ENCODE results near the gene LGALS7B. TPM values are rescaled to one million over a fixed set of nuclear protein-coding genes. Genes with fewer than 3 reads are reported as not detected.

LGALS7B gene
- total and polyA plus RNA-seq, 2 of the 4 experiments (the other 2 are of a cell fraction), result not detected

GRCh38 chr19:38831142-38831605, 42.2 kb downstream of the LGALS7B start (continued):
- TF ChIP-seq MAFK (IDR thresholded peaks at IDR 0.05; ENCODE audit: low read depth, low read length), result peak; percentile 5; the same call in 1 of the 2 replicates

- Histone ChIP-seq H4K20me1 (ENCODE audit: insufficient read depth, low read length) (peaks cover 25% of the 10 kb centered on the region), H3K14ac (replicated peaks; ENCODE audit: low read depth, low read length) (no peak overlapping the region), H3K18ac (ENCODE audit: low read depth, low read length) (no peak overlapping the region), H3K27me3 (ENCODE audit: control insufficient read depth, insufficient read depth, low read length) (no peaks in the 10 kb centered on the region), H3K56ac (ENCODE audit: extremely low read depth, insufficient read depth, low read length) (no peak overlapping the region), H3K9me3 (ENCODE audit: control insufficient read depth, insufficient read depth, low read length) (no peaks in the 10 kb centered on the region), H4K5ac (ENCODE audit: low read depth, low read length) (no peak overlapping the region), H3K9ac (ENCODE audit: low read depth, low read length) (no peak overlapping the region), H2AFZ (replicated peaks; ENCODE audit: low read length, poor library complexity) (no peak overlapping the region), H3K27ac (ENCODE audit: insufficient read depth, low read length) (no peak overlapping the region), H2BK5ac (ENCODE audit: low read depth, low read length, poor library complexity, severe bottlenecking) (no peak overlapping the region), H3K4me3 (ENCODE audit: insufficient read depth, low read depth, low read length) (no peak overlapping the region), H2AK5ac (ENCODE audit: low read depth, low read length) (no peak overlapping the region), H3K79me1 (ENCODE audit: low read depth in 1 of 2, low read length in 2 of 2) (peaks cover 11 to 48% of the 10 kb centered on the region in 2 experiments; a peak in 3 of 4 replicates), H4K91ac (ENCODE audit: insufficient read depth, low read depth, low read length) (no peak overlapping the region), H3K4ac (ENCODE audit: low read depth, low read length) (no peak overlapping the region), H3K4me1 (ENCODE audit: control insufficient read depth, insufficient read depth, low read length) (peaks cover 23% of the 10 kb centered on the region), H2BK15ac (ENCODE audit: low read depth, low read length) (no peak overlapping the region), H3K23ac (ENCODE audit: low read depth, low read length) (no peak overlapping the region), H3K4me2 (ENCODE audit: low read depth, low read length) (no peak overlapping the region), H4K8ac (ENCODE audit: low read depth in 2 of 2, low read length in 2 of 2) (no peak overlapping the region), H2BK120ac (ENCODE audit: low read depth, low read length) (no peak overlapping the region), H2BK20ac (ENCODE audit: low read depth, low read length) (no peak overlapping the region), H3K36me3 (ENCODE audit: control insufficient read depth, insufficient read depth, low read length) (peaks cover 23% of the 10 kb centered on the region), H2AK9ac (replicated peaks; ENCODE audit: low read depth, low read length, poor library complexity) (no peak overlapping the region), H3K9me1 (ENCODE audit: insufficient read depth, low read length) (peaks cover 3% of the 10 kb centered on the region; the same call in 1 of the 2 replicates)
- DNase-seq (no peak), ATAC-seq (ENCODE audit: low read depth) (no peak)
- no TSS peak for BruUV-seq (replicated peaks)
- WGBS, 2 experiments (ENCODE audit: extremely low coverage in 2 of 2, insufficient read length in 1 of 2), result no CpG with 5 or more reads among the region's 7 CpGs
- TF ChIP-seq RAD21 (IDR thresholded peaks at IDR 0.05; ENCODE audit: low read length) (no peak), NFE2L2 (IDR thresholded peaks at IDR 0.05; ENCODE audit: low read depth, low read length) (no peak), MXI1 (IDR thresholded peaks at IDR 0.05; ENCODE audit: borderline replicate concordance, low read depth, low read length) (no peak), CTCF (conservative IDR thresholded peaks at IDR 0.05; ENCODE audit: low read depth, low read length) (no peak), SMC3 (IDR thresholded peaks at IDR 0.05; ENCODE audit: low read depth, low read length) (no peak), ELK1 (IDR thresholded peaks at IDR 0.05; ENCODE audit: borderline replicate concordance, low read depth, low read length) (no peak), USF2 (IDR thresholded peaks at IDR 0.05; ENCODE audit: low read depth, low read length) (no peak), RCOR1 (IDR thresholded peaks at IDR 0.05; ENCODE audit: insufficient replicate concordance, low read length) (no peak)
- intact Hi-C loops (cut with micrococcal nuclease), result loop anchor here (5.0 kb wide), 2 partner anchors 101 to 176 kb away; no protein-coding TSS in a partner anchor
- ChIA-PET CTCF (interaction anchor here (0.6 kb wide), 1 partner anchor 55 kb away, joined by 3 read pairs; no protein-coding TSS in a partner anchor), POLR2A (ENCODE audit: unreplicated experiment) (interaction anchor here (0.6 kb wide), 1 partner anchor 10 kb away, joined by 3 read pairs; no protein-coding TSS in a partner anchor)
- in situ Hi-C loops (cut with MboI; ENCODE audit: low sequenced_read_pairs), result no loop called here
- dilution Hi-C loops (cut with HindIII; ENCODE audit: low sequenced_read_pairs, unreplicated experiment), result no loop called here
Observed at GRCh38 chr19:38833092-38833425, 44.1 kb downstream of the LGALS7B start.
